Upper lobe of left lung (tissue), 4 donors: ENCODE data around the gene SERF1A.
"Not testable (repeated sequence)": the region's sequence is repeated elsewhere in the genome, so short reads cannot be mapped to it uniquely, and the experiment has no call there.

Source experiments
- CTCF ChIP-seq, 6 experiments: fragments of 450-650 bp in 4 of 6; fragments of 200-600 bp in 2 of 6; sonication (generic) in 2 of 6; IDR thresholded peaks; one replicate each; pipeline ENCODE4 v1.5.1; 2016 to 2019; ENCODE audit warnings: antibody characterized with exemption in 6 of 6
- POLR2A ChIP-seq, 4 donors: fragments of 450-650 bp; IDR thresholded peaks; one replicate each; pipeline ENCODE4 v1.5.1; 2016 to 2017; ENCODE audit warnings: antibody characterized with exemption in 4 of 4, mild to moderate bottlenecking in 2 of 4
- POLR2AphosphoS5 ChIP-seq, 2 donors: sonication (generic); formaldehyde crosslinking; IDR thresholded peaks; one replicate each; pipeline ENCODE4 v1.5.1; 2017; ENCODE audit warnings: antibody characterized with exemption in 2 of 2

GRCh38 chr5:70916829-70917228 is 16.4 kb downstream of the SERF1A start:
- not testable (repeated sequence) for TF ChIP-seq CTCF, POLR2AphosphoS5, POLR2A (IDR thresholded peaks at IDR 0.05)
